Activated CD8-positive, alpha-beta memory T cell treated with anti-CD3 and anti-CD28 coated beads, Interleukin-2, amount 50 U/mL, for 4 hours (primary cell): ENCODE data around the gene HOMER1.

ENCODE experiments used
- DNase-seq: peaks from one replicate; pipeline ENCODE4 v3.0.0-alpha.2; 2020

Gene HOMER1

GRCh38 chr5:79513704-79514390 lies at the start of gene HOMER1:
Gene HOMER1, minus strand, starts transcription at chr5:79514134. Its CDS starts 1,360 bp downstream, at chr5:79512774.
- peak; percentile 79 for DNase-seq

DNA sequence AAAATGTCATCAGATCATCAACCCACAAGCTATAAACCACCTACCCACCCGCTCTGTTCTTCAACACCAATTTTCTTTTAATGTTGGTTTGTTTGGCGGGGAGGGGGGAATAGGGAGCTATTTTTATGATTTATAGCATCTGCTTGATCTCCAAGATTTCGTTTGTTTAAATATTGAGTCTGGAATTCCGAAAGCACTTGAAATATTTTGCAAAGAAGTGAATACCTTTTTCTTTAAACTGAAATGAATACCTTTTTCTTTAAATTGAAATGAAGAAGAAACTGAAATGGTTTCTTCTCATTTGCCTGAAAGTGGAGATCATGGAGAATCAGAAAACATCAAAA lies 49.3 kb upstream of the HOMER1 start:
- DNase-seq, result no peak

DNA sequence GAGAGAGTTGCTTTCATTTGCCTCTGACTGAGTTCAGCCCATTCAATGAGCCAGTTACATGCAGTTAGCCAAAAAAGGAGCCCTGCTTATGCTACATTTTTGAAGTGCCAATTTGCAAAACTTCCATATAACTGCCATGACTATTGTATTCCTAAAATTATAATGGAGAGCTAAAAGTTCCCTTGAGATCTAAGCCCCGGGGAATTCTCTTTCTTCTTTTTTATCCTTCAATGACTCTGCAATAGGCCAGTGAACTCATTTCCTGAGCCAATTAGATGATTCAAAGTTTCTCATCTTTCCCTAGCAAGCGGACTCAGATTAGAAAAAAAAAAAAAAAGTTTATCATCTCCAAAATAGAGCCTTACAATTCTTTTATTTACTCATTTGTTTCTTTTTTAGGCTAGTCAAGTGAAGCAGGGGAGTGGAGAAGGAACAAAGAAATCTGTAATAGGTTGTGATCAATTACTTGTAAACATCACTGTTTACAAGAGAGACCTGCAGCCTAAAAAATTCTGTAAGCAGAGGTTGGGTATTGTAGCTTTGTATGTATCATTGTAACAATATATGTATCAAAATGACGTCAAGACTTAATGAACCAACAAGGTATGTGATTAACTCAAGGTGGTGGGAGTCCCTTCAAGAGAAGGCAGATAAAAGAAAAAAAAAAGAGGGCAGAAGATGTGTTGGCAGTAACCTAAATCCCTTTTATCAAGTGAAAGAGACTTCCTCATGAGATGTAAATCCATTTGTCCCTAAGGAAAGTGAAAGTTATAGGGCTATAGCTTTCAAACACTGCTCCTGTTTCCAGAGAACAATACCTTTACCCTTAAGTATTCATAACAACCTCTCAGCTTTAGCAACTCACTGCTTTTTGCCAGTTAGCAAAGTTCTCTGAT lies 48.7 kb upstream of the HOMER1 start:
- no peak for DNase-seq

GRCh38 chr5:79561525-79561893 lies 47.6 kb upstream of the HOMER1 start:
- no peak for DNase-seq

DNA sequence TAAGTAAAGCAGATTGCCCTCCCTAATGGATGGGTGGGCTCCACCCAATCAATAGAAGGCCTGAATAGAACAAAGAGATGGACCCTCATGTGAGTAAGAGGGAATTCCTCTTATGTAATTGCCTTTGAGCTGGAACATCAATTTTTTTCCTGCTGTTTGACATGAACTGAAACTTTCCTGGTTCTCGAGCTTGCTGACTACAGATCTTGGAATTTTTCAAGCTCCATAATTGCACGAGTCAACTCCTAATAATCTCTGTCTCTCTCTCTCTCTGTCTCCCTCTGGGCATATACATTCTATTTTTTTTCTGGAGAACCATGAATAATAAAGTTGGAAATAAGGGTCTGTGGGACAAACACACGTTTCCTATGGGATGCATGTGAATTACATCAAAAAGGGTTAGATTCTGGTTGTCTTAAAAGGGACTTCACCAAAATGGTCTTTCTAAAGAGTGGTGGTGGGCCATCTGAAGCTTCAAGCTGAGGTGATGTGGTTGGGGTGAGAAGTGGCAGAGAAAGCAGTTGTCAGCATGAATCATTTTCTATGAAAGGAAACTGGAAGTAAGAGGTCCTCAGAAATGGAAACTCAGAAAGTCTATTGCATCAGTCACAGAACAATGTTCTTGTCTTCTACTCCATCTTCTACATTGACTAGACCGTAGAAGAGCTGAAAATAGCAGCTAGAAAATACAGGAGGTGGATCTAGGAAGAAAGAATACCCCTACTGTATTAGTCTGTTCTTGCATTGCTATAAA lies 47.0 kb upstream of the HOMER1 start:
- DNase-seq, result no peak

GRCh38 chr5:79555418-79555817 lies 41.5 kb upstream of the HOMER1 start:
- no peak for DNase-seq

DNA sequence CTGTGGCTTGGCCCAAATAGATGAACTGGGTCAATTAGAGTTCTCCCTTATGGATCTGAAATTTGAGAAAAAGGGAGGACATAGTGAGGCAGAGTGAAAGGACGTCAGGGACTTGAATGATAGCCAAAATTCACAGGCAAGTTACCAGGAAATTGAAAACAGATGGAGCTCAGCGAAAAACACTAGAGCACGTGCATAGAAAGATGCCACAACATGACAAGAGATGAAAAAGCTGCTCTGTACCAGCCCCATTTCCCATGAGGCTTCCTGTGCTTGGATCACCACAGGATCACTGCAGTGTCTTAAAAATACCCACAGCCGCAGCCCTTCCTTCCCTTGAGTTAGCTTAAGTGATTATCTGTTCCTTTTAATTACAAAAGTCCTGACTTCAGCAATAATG lies 39.0 kb upstream of the HOMER1 start:
- no peak for DNase-seq

DNA sequence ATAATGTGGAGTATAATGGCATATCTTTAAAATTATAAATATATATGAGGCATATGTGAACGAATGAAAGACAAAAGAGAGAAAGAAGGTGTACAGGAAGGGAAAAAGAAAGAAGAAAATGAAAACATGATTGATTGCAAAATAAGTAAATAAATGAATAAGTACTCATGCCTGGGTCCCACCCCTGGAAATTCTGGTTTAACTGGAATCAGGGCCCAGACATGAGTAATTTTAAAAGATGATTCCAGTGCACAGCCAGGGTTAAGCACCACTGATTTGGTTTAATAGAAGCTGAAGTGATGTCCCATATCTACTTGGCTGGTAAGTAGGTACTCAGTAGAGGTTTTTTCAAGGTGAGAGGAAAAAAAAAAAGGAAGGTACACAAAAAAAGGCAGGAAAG lies 34.0 kb upstream of the HOMER1 start:
- no peak for DNase-seq

GRCh38 chr5:79547429-79547822 lies 33.5 kb upstream of the HOMER1 start:
- DNase-seq, result no peak

DNA sequence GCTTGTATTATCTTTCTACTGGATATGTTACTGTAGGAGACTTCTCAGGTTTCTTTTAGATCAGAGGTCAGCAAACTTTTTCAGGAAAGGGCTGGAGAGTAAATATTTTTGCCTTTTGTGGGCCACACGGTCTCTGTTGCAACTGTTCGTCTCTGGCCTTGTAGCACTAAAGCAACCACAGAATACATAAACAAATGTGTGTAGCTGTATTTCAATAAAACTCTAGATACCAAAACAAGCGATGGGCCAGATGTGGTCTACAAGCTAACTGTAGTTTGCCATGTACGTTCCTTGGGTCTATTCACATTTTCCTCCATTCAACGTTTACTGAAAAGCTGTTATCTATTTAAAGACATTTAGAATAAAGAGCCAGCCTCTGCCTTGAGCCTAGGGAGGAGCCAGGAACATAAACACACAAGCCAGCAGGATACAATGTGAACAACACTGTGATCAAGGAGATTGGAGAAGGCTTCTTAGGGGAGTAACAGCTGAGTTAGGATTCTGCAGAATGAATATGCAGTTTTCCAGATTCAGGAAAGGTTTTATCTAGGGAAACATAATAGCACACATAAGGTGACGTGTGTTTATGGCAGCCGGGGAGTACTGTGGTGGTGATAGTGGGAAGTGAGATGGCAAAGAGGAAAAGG lies 33.0 kb upstream of the HOMER1 start:
- no peak for DNase-seq

- DNase-seq, result no peak
These were observed 30.2 kb upstream of the HOMER1 start for GRCh38 chr5:79544131-79544530.

- DNase-seq, result no peak
These were observed 27.0 kb upstream of the HOMER1 start for GRCh38 chr5:79540939-79541338.

DNA sequence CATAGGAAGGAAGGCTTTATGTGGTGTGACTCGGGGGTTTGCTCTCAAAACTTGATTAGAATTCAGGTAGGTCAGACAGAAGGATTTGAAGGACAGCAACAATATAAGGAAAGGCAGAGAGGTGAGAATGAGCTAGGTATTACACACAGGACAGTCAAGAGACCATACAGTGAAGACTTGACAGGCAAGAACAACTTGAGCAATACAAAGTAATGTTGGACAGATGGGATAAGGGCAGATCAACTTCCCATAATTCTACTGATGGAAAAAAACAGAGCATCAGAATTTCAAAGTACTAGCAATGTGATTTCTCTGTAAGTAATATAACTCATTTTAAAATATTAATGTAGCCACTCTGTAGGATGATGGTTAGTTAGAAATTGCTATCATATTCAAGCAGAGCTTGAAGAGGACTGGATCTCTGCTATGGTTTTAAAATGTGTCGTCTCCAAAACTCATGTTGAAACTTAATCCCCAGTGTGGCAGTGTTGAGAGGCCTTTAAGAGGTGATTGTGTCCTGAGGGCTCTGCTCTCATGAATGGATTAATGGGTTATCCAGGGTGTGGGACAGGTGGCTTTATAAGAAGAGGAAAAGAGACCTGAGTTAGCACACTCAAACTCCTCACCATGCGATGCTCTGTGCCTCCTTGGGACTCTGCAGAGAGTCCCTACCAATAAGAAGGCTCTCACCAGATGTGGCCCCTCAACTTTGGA lies 22.4 kb upstream of the HOMER1 start:
- DNase-seq, result no peak

- no peak for DNase-seq
These were observed 21.7 kb upstream of the HOMER1 start for GRCh38 chr5:79535477-79536192.

- no peak for DNase-seq
These were observed 15.2 kb upstream of the HOMER1 start for GRCh38 chr5:79529110-79529509.

DNA sequence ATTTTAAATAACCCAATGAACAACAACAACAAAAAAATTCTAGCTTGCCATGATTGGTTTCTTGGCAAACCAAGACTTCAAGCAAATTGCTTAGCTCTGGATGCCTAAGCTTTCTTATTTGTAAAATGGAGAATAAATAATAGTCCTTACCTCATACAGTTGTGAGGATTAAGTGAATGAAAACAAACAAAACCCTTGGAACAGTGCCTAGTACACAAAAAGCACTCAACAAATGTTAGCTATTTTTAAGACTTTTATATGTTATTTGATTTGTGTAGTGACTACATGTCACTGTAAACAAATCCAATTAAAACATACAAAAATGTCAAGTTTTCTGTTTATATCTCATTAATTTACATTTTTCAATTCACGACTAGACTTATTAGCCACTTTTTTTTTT lies 13.5 kb upstream of the HOMER1 start:
- no peak for DNase-seq

DNA sequence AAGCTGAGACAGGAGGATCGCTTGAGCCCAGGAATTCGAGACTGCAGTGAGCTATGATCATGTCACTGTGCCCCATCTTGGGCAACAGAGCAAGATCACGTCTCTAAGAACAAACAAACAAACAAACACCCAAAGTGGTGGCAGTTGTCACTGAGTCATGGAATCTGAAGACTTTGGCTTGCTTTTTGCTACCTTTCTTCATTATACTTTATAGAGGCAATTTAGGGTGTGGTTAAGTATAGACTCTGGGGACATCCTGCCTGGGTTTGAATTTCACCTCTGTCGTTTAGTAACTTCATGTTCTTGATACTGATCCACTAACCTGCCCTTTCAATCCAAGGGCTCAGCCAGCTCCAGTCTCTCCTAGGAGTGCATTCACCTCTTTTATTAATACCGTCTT lies 13.0 kb upstream of the HOMER1 start:
- DNase-seq, result no peak

GRCh38 chr5:79526493-79526892 lies 12.6 kb upstream of the HOMER1 start:
- no peak for DNase-seq

GRCh38 chr5:79521156-79521555 lies 7.2 kb upstream of the HOMER1 start:
- no peak for DNase-seq

GRCh38 chr5:79518718-79519117 lies 4.8 kb upstream of the HOMER1 start:
- DNase-seq, result no peak

DNA sequence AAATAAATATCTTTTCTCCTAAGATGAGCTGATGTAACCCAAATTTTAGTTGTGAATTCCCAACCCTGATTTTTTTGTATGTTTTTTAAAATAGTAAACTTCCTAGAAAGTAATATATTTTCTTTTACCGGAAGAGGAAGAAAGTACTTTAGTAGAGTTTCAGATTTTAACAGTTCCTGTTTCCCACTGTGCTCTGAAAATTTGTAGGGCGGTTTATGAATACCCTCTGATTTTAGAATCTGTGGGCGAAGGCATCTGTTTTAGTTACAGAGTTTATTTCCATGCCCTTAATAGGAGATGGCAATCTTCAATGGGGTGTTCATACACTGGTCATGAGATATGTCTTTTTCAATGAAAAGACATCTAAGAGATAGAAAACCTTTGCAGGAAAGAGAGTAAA lies 3.7 kb upstream of the HOMER1 start:
- DNase-seq, result no peak

GRCh38 chr5:79516986-79517385 lies 3.1 kb upstream of the HOMER1 start:
- DNase-seq, result no peak
